Neutrophil (primary cell): ENCODE measurements around the gene ZNF23.

ENCODE experiments used
- H3K27ac ChIP-seq: fragments of 200-600 bp; sonication (generic); 2 replicates; pipeline ENCODE4 v1.5.1; 2016; ENCODE audit warnings: mild to moderate bottlenecking, moderate library complexity
- H3K27me3 ChIP-seq: fragments of 200-600 bp; sonication (generic); 2 replicates; pipeline ENCODE4 v1.6.0; 2016; ENCODE audit warnings: mild to moderate bottlenecking
- H3K36me3 ChIP-seq: fragments of 200-600 bp; sonication (generic); 2 replicates; pipeline ENCODE4 v1.5.1; 2017
- H3K4me1 ChIP-seq, 2 experiments: fragments of 200-600 bp in 1 of 2; sonication (generic) in 1 of 2; 1 replicate in 1 of 2; 2 replicates in 1 of 2; pipeline versions ENCODE4 v1.5.1 to v1.6.1; 2013 to 2016; ENCODE audit warnings: low read depth in 1 of 2, low read length in 1 of 2, mild to moderate bottlenecking in 1 of 2, moderate library complexity in 1 of 2; ENCODE audit not compliant: control insufficient read depth in 1 of 2, insufficient read depth in 1 of 2
- H3K4me3 ChIP-seq, 2 experiments: fragments of 200-600 bp in 1 of 2; sonication (generic) in 1 of 2; 1 replicate in 1 of 2; 2 replicates in 1 of 2; pipeline ENCODE4 v1.5.1; 2013 to 2016; ENCODE audit warnings: low read depth in 1 of 2, low read length in 1 of 2, mild to moderate bottlenecking in 1 of 2, moderate library complexity in 1 of 2
- H3K9me3 ChIP-seq: fragments of 200-600 bp; sonication (generic); 2 replicates; pipeline ENCODE4 v1.5.1; 2016
- TF ChIP-seq, protein P1 (sequence below): fragments of 200-600 bp; sonication (generic); IDR thresholded peaks from 2 replicates; pipeline ENCODE4 v1.5.1; 2016; ENCODE audit warnings: antibody characterized with exemption

ZNF23 gene

DNA sequence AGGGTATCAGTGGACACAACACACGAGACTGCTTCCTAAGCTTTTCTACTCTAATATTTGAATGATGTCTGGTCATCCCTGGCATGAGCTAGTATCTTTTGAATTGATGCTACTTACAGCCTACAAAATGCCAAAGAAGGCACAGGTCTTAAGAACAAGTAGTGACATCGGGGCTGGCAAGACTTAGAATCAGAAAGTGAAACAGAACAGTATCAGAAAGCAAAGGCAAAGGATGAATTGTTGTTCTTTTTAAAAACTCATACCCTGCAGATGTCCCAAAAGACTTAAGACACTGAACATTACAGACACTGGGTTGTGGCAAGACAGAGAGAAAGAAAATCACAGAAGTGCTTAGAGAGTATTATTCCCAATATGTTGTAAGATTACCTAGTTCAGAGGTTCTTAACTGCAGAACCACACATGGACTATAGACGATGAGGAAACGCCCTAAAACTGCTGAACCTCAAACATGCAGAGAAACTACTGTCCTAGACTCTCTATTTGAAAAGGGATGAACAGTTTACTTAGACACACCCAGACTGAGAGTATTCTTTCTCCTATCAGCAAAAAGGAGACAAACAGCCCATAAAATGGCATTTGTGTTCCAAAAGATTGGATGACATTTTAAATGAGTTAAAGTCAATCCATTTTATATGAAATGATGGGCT is 14.5 kb upstream of the ZNF23 start:
- Histone ChIP-seq H3K27me3 (no peaks in the 10 kb centered on the region), H3K4me1 (no peaks in the 10 kb centered on the region), H3K4me3 (no peak overlapping the region), H3K9me3 (no peaks in the 10 kb centered on the region), H3K36me3 (no peaks in the 10 kb centered on the region), H3K27ac (no peak overlapping the region)
- TF ChIP-seq, protein P1, sequence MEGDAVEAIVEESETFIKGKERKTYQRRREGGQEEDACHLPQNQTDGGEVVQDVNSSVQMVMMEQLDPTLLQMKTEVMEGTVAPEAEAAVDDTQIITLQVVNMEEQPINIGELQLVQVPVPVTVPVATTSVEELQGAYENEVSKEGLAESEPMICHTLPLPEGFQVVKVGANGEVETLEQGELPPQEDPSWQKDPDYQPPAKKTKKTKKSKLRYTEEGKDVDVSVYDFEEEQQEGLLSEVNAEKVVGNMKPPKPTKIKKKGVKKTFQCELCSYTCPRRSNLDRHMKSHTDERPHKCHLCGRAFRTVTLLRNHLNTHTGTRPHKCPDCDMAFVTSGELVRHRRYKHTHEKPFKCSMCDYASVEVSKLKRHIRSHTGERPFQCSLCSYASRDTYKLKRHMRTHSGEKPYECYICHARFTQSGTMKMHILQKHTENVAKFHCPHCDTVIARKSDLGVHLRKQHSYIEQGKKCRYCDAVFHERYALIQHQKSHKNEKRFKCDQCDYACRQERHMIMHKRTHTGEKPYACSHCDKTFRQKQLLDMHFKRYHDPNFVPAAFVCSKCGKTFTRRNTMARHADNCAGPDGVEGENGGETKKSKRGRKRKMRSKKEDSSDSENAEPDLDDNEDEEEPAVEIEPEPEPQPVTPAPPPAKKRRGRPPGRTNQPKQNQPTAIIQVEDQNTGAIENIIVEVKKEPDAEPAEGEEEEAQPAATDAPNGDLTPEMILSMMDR = no peak

DNA sequence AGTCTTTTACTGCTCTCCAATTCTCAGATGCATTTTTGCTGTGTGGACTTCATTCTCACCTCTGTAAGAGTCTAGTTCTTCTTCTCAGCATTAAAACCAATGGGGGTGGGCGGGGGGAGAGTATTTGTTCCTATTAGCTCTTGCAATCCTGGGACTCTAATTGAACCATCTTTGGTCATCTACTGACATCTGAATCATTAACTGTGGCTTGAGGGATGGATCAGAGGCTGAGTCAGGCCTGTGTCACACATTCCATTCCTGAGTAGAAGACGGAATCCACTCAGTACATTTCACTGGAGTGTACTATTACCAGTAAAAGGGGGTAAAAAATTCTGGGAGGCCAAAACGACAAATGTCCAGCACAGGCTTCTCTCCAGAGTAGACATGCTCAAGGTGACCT is 12.8 kb upstream of the ZNF23 start:
- Histone ChIP-seq H3K9me3 (no peaks in the 10 kb centered on the region), H3K36me3 (no peaks in the 10 kb centered on the region), H3K27me3 (no peaks in the 10 kb centered on the region), H3K4me1 (no peaks in the 10 kb centered on the region), H3K4me3 (no peak overlapping the region), H3K27ac (no peak overlapping the region)
- TF ChIP-seq, protein P1 = no peak

DNA sequence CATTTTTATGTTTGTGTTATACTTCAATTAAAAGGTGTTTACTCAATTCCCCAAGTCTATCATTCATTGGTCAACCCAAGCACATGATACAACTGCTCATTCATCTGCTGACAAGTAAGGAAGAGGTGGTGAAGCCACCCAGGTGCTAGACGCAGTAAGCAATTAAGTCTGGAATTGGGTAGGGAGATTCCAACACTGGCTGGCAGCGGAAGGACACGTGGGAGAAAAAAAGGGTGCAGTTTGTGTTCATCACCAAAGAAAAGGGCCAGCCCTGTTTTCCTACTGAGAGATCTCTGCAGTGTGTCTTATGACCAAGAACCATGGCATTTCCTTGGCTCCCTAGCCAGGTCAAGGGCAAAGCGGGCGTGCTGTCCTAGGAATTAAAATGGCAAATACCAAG is 11.8 kb upstream of the ZNF23 start:
- no peak overlapping the region for H3K4me3 ChIP-seq
- no peaks in the 10 kb centered on the region for H3K4me1 ChIP-seq
- no peak overlapping the region for H3K27ac ChIP-seq
- TF ChIP-seq, protein P1 = no peak
- no peaks in the 10 kb centered on the region for H3K27me3 ChIP-seq
- H3K9me3 ChIP-seq = no peaks in the 10 kb centered on the region
- H3K36me3 ChIP-seq = no peaks in the 10 kb centered on the region

DNA sequence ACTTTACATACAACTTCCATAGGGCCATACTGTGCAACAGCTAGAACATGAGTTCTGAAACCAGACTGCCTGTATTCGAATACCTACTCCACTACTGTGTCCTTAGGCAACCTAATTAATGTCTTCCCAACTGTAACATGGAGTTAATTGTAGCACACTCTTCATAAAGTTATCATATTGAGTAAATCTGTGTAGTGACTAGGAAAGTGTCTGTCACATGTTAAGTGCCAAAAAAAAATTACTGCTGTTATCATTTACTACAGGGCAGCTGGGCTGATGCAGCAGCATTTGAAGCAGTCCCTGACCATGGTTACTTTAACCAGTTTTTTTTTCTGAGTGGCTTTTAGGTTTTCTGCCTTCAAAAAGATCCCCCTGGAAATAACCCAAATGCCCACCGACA is 10.9 kb upstream of the ZNF23 start:
- H3K9me3 ChIP-seq = no peaks in the 10 kb centered on the region
- no peaks in the 10 kb centered on the region for H3K27me3 ChIP-seq
- H3K27ac ChIP-seq = no peak overlapping the region
- no peaks in the 10 kb centered on the region for H3K4me1 ChIP-seq
- H3K36me3 ChIP-seq = no peaks in the 10 kb centered on the region
- no peak overlapping the region for H3K4me3 ChIP-seq
- TF ChIP-seq, protein P1 = no peak

DNA sequence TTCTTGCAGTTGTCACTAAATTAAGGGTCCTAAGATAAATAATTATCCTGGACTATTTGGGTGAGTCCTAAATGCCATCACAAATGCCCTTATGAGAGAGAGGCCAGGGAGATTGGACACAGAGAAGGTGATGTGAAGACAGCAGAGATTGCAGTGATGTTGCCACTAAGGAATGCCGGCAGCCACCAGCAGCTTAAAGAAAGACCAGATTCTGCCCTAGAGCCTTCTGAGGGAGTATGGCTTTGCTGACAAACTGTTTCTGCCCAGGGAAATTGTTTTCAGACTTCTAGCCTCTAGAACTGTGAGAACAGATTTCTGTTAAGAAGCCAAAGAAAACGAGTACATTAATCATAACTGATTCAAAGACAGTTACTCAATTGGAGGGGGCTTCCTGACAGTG is 10.0 kb upstream of the ZNF23 start:
- Histone ChIP-seq H3K9me3 (no peaks in the 10 kb centered on the region), H3K4me3 (no peak overlapping the region)

More for the DNA sequence above, 10.0 kb upstream of the ZNF23 start:
- H3K36me3 ChIP-seq = no peaks in the 10 kb centered on the region
- no peak overlapping the region for H3K27ac ChIP-seq
- TF ChIP-seq, protein P1 = no peak
- H3K27me3 ChIP-seq = no peaks in the 10 kb centered on the region
- H3K4me1 ChIP-seq = no peaks in the 10 kb centered on the region
